MM.1S (cell line): ENCODE measurements around the gene GCNT1.

Experiments
- DNase-seq: peaks from one replicate; pipeline ENCODE4 v3.0.0-alpha.2; 2015
- H2AFZ ChIP-seq: fragments of 300-600 bp; sonication (generic); 2 replicates; pipeline ENCODE4 v1.6.0; 2016; ENCODE audit warnings: antibody characterized with exemption, low read length
- H3F3A ChIP-seq: fragments of 300-600 bp; sonication (generic); 2 replicates; pipeline ENCODE4 v1.6.1; 2016; ENCODE audit warnings: mild to moderate bottlenecking, antibody characterized with exemption, low read length, moderate library complexity, mixed read lengths; ENCODE audit not compliant: insufficient read depth
- H3K27ac ChIP-seq: fragments of 300-600 bp; sonication (generic); 2 replicates; pipeline ENCODE4 v1.5.1; 2016; ENCODE audit warnings: mild to moderate bottlenecking, low read length
- H3K27me3 ChIP-seq: fragments of 300-600 bp; sonication (generic); replicated peaks from 2 replicates; pipeline ENCODE4 v1.6.0; 2016; ENCODE audit warnings: low read length; ENCODE audit not compliant: insufficient read depth
- H3K36me3 ChIP-seq: fragments of 300-600 bp; sonication (generic); replicated peaks from 2 replicates; pipeline ENCODE4 v1.6.1; 2016; ENCODE audit warnings: mild to moderate bottlenecking, low read length, mixed read lengths; ENCODE audit not compliant: insufficient read depth
- H3K4me1 ChIP-seq: fragments of 300-600 bp; sonication (generic); 2 replicates; pipeline ENCODE4 v1.6.1; 2016; ENCODE audit warnings: low read length, mixed read lengths
- H3K4me2 ChIP-seq: fragments of 300-600 bp; sonication (generic); 2 replicates; pipeline ENCODE4 v1.6.0; 2016; ENCODE audit warnings: low read depth, low read length
- H3K4me3 ChIP-seq: fragments of 300-600 bp; sonication (generic); 2 replicates; pipeline ENCODE4 v1.5.1; 2016; ENCODE audit warnings: low read length, mixed read lengths
- H3K79me2 ChIP-seq: fragments of 300-600 bp; sonication (generic); 2 replicates; pipeline ENCODE4 v1.6.1; 2016; ENCODE audit warnings: mixed run types, low read length, mixed read lengths
- H3K9ac ChIP-seq: fragments of 300-600 bp; sonication (generic); 2 replicates; pipeline ENCODE4 v1.6.1; 2016; ENCODE audit warnings: low read length, mixed read lengths
- H3K9me2 ChIP-seq: fragments of 300-600 bp; sonication (generic); replicated peaks from 2 replicates; pipeline ENCODE4 v1.6.1; 2016; ENCODE audit warnings: mild to moderate bottlenecking, low read length, mixed read lengths; ENCODE audit not compliant: insufficient read depth
- H3K9me3 ChIP-seq: fragments of 300-600 bp; sonication (generic); replicated peaks from 2 replicates; pipeline ENCODE4 v1.6.1; 2016; ENCODE audit warnings: mild to moderate bottlenecking, low read length, mixed read lengths; ENCODE audit not compliant: insufficient read depth
- H4K20me1 ChIP-seq: fragments of 300-600 bp; sonication (generic); 2 replicates; pipeline ENCODE4 v1.6.1; 2016; ENCODE audit warnings: mild to moderate bottlenecking, low read length, moderate library complexity, mixed read lengths; ENCODE audit not compliant: insufficient read depth
- EZH2 ChIP-seq: fragments of 300-600 bp; sonication (generic); optimal IDR thresholded peaks from 2 replicates; pipeline ENCODE3; 2017; ENCODE audit warnings: low read depth, mild to moderate bottlenecking, antibody characterized with exemption, low read length, mixed read lengths
- EZH2phosphoT487 ChIP-seq: fragments of 300-600 bp; sonication (generic); IDR thresholded peaks from 2 replicates; pipeline ENCODE4 v1.6.1; 2018; ENCODE audit warnings: antibody characterized with exemption, low read length
- TF ChIP-seq, protein P1 (sequence below): fragments of 300-600 bp; sonication (generic); IDR thresholded peaks from 2 replicates; pipeline ENCODE4 v1.5.1; 2016; ENCODE audit warnings: antibody characterized with exemption, low read length, mixed read lengths

GCNT1 gene

DNA sequence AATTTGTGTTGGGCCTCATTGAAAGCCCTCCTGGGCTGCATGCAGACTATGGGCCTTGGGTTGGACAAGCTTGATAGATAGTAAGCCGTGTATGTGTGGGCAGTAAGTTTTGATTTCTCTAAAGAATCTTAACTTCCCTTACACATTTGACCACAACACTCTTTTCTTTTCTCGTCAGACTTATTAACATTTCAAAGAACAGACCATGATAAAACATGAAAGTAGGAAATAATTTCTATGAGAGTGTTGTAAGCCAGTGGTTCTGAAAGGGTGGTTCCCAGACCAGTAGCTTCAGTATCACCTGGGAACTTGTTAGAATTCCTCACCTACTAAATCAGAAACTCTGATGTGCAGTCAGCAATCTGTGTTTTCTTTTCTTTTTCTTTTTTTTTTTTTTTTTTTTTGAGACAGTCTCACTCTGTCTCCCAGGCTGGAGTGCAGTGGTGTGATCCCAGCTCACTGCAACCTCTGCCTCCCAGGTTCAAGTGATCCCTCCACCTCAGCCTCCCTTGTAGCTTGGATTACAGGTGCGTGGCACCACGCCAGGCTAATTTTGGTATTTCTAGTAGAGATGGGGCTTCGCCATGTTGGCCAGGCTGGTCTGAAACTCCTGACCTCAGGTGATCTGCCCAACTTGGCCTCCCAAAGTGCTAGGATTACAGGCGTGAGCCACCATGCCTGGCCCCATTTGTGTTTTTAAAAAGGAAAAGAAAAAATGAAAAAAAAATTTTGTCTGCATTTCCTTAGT, 20.0 kb upstream of the GCNT1 start:
- H4K20me1 ChIP-seq: no peaks in the 10 kb centered on the region
- H3K4me3 ChIP-seq: no peak overlapping the region
- H3K4me1 ChIP-seq: no peaks in the 10 kb centered on the region
- no peaks in the 10 kb centered on the region for H3K79me2 ChIP-seq
- no peak for DNase-seq
- H3K9me2 ChIP-seq: no peaks in the 10 kb centered on the region
- H3F3A ChIP-seq: no peaks in the 10 kb centered on the region
- H3K36me3 ChIP-seq: no peaks in the 10 kb centered on the region
- H3K4me2 ChIP-seq: no peak overlapping the region
- no peaks in the 10 kb centered on the region for H3K27me3 ChIP-seq
- H2AFZ ChIP-seq: no peak overlapping the region
- no peaks in the 10 kb centered on the region for H3K9me3 ChIP-seq
- no peak overlapping the region for H3K9ac ChIP-seq
- TF ChIP-seq EZH2phosphoT487 (no peak), EZH2 (no peak)
- TF ChIP-seq, protein P1, sequence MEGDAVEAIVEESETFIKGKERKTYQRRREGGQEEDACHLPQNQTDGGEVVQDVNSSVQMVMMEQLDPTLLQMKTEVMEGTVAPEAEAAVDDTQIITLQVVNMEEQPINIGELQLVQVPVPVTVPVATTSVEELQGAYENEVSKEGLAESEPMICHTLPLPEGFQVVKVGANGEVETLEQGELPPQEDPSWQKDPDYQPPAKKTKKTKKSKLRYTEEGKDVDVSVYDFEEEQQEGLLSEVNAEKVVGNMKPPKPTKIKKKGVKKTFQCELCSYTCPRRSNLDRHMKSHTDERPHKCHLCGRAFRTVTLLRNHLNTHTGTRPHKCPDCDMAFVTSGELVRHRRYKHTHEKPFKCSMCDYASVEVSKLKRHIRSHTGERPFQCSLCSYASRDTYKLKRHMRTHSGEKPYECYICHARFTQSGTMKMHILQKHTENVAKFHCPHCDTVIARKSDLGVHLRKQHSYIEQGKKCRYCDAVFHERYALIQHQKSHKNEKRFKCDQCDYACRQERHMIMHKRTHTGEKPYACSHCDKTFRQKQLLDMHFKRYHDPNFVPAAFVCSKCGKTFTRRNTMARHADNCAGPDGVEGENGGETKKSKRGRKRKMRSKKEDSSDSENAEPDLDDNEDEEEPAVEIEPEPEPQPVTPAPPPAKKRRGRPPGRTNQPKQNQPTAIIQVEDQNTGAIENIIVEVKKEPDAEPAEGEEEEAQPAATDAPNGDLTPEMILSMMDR: no peak
- no peak overlapping the region for H3K27ac ChIP-seq

DNA sequence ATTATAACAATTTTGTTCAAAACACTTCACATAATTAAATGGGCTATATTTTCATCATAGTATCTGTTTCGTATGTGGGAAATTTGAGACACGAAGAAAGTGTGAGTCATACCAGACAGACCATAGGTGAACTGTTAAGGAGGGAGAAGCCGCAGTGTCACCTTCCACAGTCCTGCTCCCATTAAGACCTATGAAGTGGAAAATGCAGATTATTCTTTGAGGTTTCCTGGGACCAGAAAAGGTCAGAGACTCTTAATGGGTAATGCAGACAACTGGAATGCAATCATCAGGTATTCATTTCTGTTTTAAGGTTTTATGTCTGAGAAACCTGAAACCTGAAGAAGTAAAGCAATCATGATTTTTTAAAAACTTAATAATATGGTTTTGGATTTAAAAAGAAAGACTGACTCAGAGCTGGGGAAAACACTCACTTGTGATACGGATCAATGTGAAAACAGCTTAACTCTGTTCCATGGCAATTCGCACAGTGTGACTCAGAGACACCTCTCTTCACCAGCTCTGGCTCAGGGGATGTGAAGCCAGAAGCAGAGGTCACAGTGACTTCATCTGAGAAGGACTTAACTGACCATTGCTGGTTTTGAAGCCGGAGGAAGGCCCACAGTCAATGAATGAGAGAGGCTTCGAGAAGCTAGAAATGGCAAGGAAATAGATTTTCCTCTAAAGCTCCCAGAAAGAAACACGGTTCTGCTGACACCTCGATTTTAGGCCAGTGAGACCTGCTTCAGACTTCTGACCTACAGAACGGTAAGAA, 17.2 kb upstream of the GCNT1 start:
- no peak overlapping the region for H3K4me2 ChIP-seq
- no peaks in the 10 kb centered on the region for H3K79me2 ChIP-seq
- H4K20me1 ChIP-seq: no peaks in the 10 kb centered on the region
- DNase-seq: no peak
- H3K36me3 ChIP-seq: no peaks in the 10 kb centered on the region
- H3F3A ChIP-seq: no peaks in the 10 kb centered on the region
- no peaks in the 10 kb centered on the region for H3K9me3 ChIP-seq
- H3K9me2 ChIP-seq: no peaks in the 10 kb centered on the region
- no peaks in the 10 kb centered on the region for H3K27me3 ChIP-seq
- H3K9ac ChIP-seq: no peak overlapping the region
- no peaks in the 10 kb centered on the region for H3K4me1 ChIP-seq
- no peak overlapping the region for H3K27ac ChIP-seq
- no peak overlapping the region for H3K4me3 ChIP-seq
- no peak overlapping the region for H2AFZ ChIP-seq
- TF ChIP-seq, protein P1: no peak
- TF ChIP-seq EZH2 (no peak), EZH2phosphoT487 (no peak)

DNA sequence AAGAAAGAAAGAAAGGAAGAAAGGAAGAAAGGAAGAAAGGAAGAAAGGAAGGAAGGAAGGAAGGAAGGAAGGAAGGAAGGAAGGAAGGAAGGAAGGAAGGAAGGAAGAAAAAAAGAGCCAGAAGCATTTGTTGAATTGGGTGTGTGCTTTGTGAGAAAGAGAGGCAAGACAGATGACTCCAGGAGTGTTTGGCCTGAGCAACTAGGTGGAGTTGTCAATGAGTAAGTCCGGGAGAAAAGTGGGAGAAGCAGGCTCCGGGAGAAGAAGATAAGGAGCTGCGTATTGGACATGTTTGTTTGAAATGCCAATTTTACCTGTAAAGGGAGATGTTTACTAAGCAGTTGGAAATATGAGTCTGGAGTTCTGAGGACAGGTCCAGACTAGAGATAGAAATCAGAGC, 15.1 kb upstream of the GCNT1 start:
- Histone ChIP-seq H3K27ac (no peak overlapping the region), H3K27me3 (no peaks in the 10 kb centered on the region), H3F3A (no peaks in the 10 kb centered on the region), H3K4me1 (no peaks in the 10 kb centered on the region), H3K4me3 (no peak overlapping the region), H4K20me1 (no peaks in the 10 kb centered on the region), H3K9ac (no peak overlapping the region), H3K9me3 (no peaks in the 10 kb centered on the region), H3K79me2 (no peaks in the 10 kb centered on the region), H3K36me3 (no peaks in the 10 kb centered on the region), H2AFZ (no peak overlapping the region), H3K9me2 (no peaks in the 10 kb centered on the region), H3K4me2 (no peak overlapping the region)
- TF ChIP-seq, protein P1: no peak
- TF ChIP-seq EZH2phosphoT487 (no peak), EZH2 (no peak)
- DNase-seq: no peak
